GM23338 (cell line): ENCODE measurements around the gene KAZALD1. TPM values are rescaled to one million over a fixed set of nuclear protein-coding genes. Genes with fewer than 3 reads are reported as not detected.

Experiments used
- ATAC-seq: fragments of 200-7000 bp; cut with Tn5 transposase; 3 replicates; pipeline ENCODE4 v1.9.1; 2020
- DNase-seq: peaks from one replicate; pipeline ENCODE4 v3.0.0-alpha.2; 2015; ENCODE audit warnings: low spot score
- H2AFZ ChIP-seq: fragments of 200-600 bp; sonication (generic); 2 replicates; pipeline ENCODE4 v1.8.0; 2016; ENCODE audit warnings: antibody characterized with exemption, mild to moderate bottlenecking, moderate library complexity
- H3F3A ChIP-seq: fragments of 200-600 bp; sonication (generic); replicated peaks from 2 replicates; pipeline ENCODE4 v1.8.0; 2017; ENCODE audit warnings: antibody characterized with exemption, mixed run types, low read depth
- H3K27ac ChIP-seq: fragments of 200-600 bp; sonication (generic); 2 replicates; pipeline ENCODE4 v1.6.1; 2016; ENCODE audit warnings: low read depth
- H3K27me3 ChIP-seq: fragments of 200-600 bp; sonication (generic); 2 replicates; pipeline ENCODE4 v1.8.0; 2016; ENCODE audit warnings: mild to moderate bottlenecking, mixed run types, moderate library complexity; ENCODE audit not compliant: insufficient read depth
- H3K36me3 ChIP-seq: fragments of 200-600 bp; sonication (generic); 2 replicates; pipeline ENCODE4 v1.8.0; 2016; ENCODE audit warnings: mild to moderate bottlenecking; ENCODE audit not compliant: insufficient read depth
- H3K4me1 ChIP-seq: fragments of 200-600 bp; sonication (generic); 2 replicates; pipeline ENCODE4 v1.8.0; 2016; ENCODE audit warnings: mild to moderate bottlenecking, moderate library complexity; ENCODE audit not compliant: insufficient read depth
- H3K4me2 ChIP-seq: fragments of 200-600 bp; sonication (generic); 2 replicates; pipeline ENCODE4 v1.7.1; 2017; ENCODE audit warnings: mixed run types
- H3K4me3 ChIP-seq: fragments of 200-600 bp; sonication (generic); 2 replicates; pipeline ENCODE4 v1.6.1; 2016; ENCODE audit warnings: mixed run types
- H3K79me2 ChIP-seq: fragments of 200-600 bp; sonication (generic); replicated peaks from 2 replicates; pipeline ENCODE4 v1.8.0; 2017; ENCODE audit warnings: mild to moderate bottlenecking; ENCODE audit not compliant: insufficient read depth
- H3K9me2 ChIP-seq: fragments of 200-600 bp; sonication (generic); 2 replicates; pipeline ENCODE4 v1.8.0; 2017; ENCODE audit not compliant: insufficient read depth
- H4K20me1 ChIP-seq: fragments of 200-600 bp; sonication (generic); replicated peaks from 2 replicates; pipeline ENCODE4 v1.8.0; 2017; ENCODE audit warnings: mild to moderate bottlenecking; ENCODE audit not compliant: insufficient read depth
- H3K27ac Mint-ChIP-seq: 2 replicates; pipeline ENCODE4 v1.8.0; 2020; ENCODE audit warnings: inconsistent platforms, mild to moderate bottlenecking, moderate library complexity, mixed read lengths
- H3K27me3 Mint-ChIP-seq: 3 replicates; pipeline ENCODE4 v1.8.0; 2022; ENCODE audit warnings: low read depth, mild to moderate bottlenecking, moderate library complexity, mixed read lengths, inconsistent platforms; ENCODE audit not compliant: insufficient read depth, poor library complexity
- H3K36me3 Mint-ChIP-seq: 3 replicates; pipeline ENCODE4 v1.8.0; 2021; ENCODE audit warnings: low read depth, mild to moderate bottlenecking, inconsistent platforms, moderate library complexity, mixed read lengths
- H3K4me1 Mint-ChIP-seq: 3 replicates; pipeline ENCODE4 v1.8.0; 2020; ENCODE audit warnings: mild to moderate bottlenecking, inconsistent platforms, mixed read lengths
- H3K4me3 Mint-ChIP-seq: 3 replicates; pipeline ENCODE4 v1.8.0; 2021; ENCODE audit warnings: moderate library complexity, mild to moderate bottlenecking, inconsistent platforms, mixed read lengths
- H3K9me3 Mint-ChIP-seq: 3 replicates; pipeline ENCODE4 v1.8.0; 2020; ENCODE audit warnings: moderate library complexity, mild to moderate bottlenecking, inconsistent platforms, mixed read lengths
- CREB1 ChIP-seq: fragments of 250-450 bp; sonication (Bioruptor Pico); IDR thresholded peaks from 2 replicates; pipeline ENCODE4 v1.5.0; 2020; ENCODE audit warnings: low read depth, mild to moderate bottlenecking, moderate library complexity
- EZH2 ChIP-seq: fragments of 200-600 bp; sonication (generic); IDR thresholded peaks from one replicate; pipeline ENCODE4 v1.8.0; 2017; ENCODE audit warnings: antibody characterized with exemption, mild to moderate bottlenecking, low read depth; ENCODE audit not compliant: unreplicated experiment
- EZH2phosphoT487 ChIP-seq: fragments of 200-600 bp; sonication (generic); IDR thresholded peaks from one replicate; pipeline ENCODE4 v1.8.1; 2018; ENCODE audit warnings: antibody characterized with exemption; ENCODE audit not compliant: unreplicated experiment
- JUNB ChIP-seq: IDR thresholded peaks from one replicate; pipeline ENCODE4 v1.6.1; 2016; ENCODE audit warnings: antibody characterized with exemption; ENCODE audit not compliant: unreplicated experiment
- NANOG ChIP-seq: IDR thresholded peaks from 2 replicates; pipeline ENCODE4 v1.6.1; 2016; ENCODE audit warnings: antibody characterized with exemption, borderline replicate concordance
- POLR2AphosphoS5 ChIP-seq: IDR thresholded peaks from 2 replicates; pipeline ENCODE4 v1.6.1; 2016; ENCODE audit warnings: antibody characterized with exemption, low read depth
- STAT1 ChIP-seq: IDR thresholded peaks from one replicate; pipeline ENCODE4 v1.6.1; 2016; ENCODE audit warnings: antibody characterized with exemption; ENCODE audit not compliant: unreplicated experiment
- ZNF114 ChIP-seq: fragments of 250-450 bp; sonication (Bioruptor Pico); IDR thresholded peaks from 2 replicates; pipeline ENCODE4 v1.5.0; 2020; ENCODE audit warnings: mild to moderate bottlenecking, moderate library complexity
- ZNF331 ChIP-seq: fragments of 250-450 bp; sonication (Bioruptor Pico); IDR thresholded peaks from 2 replicates; pipeline ENCODE4 v1.5.0; 2020; ENCODE audit warnings: low read depth, mild to moderate bottlenecking, moderate library complexity
- polyA plus RNA-seq: library from polyadenylated mRNA; unstranded; fragments of >200 nt; fragmentation: Nextera tagmentation; extraction: Ambion mirVana; gene quantifications from 2 replicates; pipeline ENCODE4 v1.2.1, GENCODE V29; 2016
- total RNA-seq: library from RNA; depleted of rRNA; stranded (reverse); fragments of >200 nt; shearing (Covaris generic); gene quantifications from 2 replicates; pipeline ENCODE4 v1.2.3, GENCODE V29; 2014
- TF ChIP-seq, protein P1 (sequence below): IDR thresholded peaks from one replicate; pipeline ENCODE4 v1.6.1; 2018; ENCODE audit warnings: antibody characterized with exemption; ENCODE audit not compliant: unreplicated experiment
- TF ChIP-seq, protein P2 (sequence below), 2 experiments: fragments of 200-600 bp in 1 of 2; sonication (generic) in 1 of 2; conservative IDR thresholded peaks; 2 replicates each; pipeline versions ENCODE4 v1.5.1 to v1.6.1; 2016 to 2017; ENCODE audit warnings: antibody characterized with exemption in 2 of 2, low read depth in 2 of 2, mild to moderate bottlenecking in 2 of 2, moderate library complexity in 1 of 2
- TF ChIP-seq, protein P3 (sequence below): IDR thresholded peaks from 2 replicates; pipeline ENCODE4 v1.6.1; 2016; ENCODE audit warnings: antibody characterized with exemption
- TF ChIP-seq, protein P4 (sequence below): fragments of 250-450 bp; sonication (Bioruptor Pico); IDR thresholded peaks from 2 replicates; pipeline ENCODE4 v1.5.0; 2020; ENCODE audit warnings: mild to moderate bottlenecking, moderate library complexity

The KAZALD1 gene
- total and polyA plus RNA-seq, 2 experiments from 2014 or later, result 0.27 to 1.3 TPM

DNA sequence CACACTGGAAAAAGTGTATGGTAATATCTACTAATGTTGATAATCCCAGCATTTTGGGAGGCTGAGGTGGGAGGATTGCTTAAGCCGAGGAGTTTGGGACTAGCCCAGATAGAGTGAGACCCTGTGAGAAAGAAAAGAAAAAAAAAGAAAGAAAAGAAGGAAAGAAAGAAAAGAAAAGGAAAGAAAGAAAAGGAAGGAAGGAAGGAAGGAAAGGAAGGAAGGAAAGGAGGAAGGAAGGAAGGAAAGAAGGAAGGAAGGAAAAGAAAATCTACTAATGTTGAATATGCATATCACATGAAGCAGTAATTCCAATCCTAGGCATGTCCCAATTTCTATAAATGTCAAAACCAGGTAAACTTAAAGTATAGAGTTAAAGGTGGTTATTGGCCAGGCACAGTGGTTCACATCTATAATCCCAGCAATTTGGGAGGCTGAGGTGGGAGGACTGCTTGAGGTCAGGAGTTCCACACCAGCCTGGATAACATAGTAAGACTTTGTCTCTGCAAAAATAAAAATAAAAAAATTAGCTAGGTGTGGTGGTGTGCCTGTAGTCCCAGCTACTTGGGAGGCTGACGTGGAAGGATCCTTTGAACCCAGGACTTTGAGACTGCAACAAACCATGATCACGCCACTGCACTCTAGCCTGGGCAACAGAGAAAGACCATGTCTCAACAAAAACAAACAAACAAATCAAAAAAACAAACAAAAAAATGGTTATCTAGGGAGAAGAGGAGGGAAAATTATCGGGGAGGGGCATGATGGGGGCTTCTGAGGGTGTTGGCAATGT lies 5.2 kb upstream of the KAZALD1 start:
- peaks cover 17% of the 10 kb centered on the region; the same call in 1 of the 2 replicates for H3K79me2 ChIP-seq
- no peak for TF ChIP-seq NANOG
- TF ChIP-seq, protein P1, sequence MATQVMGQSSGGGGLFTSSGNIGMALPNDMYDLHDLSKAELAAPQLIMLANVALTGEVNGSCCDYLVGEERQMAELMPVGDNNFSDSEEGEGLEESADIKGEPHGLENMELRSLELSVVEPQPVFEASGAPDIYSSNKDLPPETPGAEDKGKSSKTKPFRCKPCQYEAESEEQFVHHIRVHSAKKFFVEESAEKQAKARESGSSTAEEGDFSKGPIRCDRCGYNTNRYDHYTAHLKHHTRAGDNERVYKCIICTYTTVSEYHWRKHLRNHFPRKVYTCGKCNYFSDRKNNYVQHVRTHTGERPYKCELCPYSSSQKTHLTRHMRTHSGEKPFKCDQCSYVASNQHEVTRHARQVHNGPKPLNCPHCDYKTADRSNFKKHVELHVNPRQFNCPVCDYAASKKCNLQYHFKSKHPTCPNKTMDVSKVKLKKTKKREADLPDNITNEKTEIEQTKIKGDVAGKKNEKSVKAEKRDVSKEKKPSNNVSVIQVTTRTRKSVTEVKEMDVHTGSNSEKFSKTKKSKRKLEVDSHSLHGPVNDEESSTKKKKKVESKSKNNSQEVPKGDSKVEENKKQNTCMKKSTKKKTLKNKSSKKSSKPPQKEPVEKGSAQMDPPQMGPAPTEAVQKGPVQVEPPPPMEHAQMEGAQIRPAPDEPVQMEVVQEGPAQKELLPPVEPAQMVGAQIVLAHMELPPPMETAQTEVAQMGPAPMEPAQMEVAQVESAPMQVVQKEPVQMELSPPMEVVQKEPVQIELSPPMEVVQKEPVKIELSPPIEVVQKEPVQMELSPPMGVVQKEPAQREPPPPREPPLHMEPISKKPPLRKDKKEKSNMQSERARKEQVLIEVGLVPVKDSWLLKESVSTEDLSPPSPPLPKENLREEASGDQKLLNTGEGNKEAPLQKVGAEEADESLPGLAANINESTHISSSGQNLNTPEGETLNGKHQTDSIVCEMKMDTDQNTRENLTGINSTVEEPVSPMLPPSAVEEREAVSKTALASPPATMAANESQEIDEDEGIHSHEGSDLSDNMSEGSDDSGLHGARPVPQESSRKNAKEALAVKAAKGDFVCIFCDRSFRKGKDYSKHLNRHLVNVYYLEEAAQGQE, result no peak
- TF ChIP-seq EZH2, result no peak
- TF ChIP-seq, protein P2, sequence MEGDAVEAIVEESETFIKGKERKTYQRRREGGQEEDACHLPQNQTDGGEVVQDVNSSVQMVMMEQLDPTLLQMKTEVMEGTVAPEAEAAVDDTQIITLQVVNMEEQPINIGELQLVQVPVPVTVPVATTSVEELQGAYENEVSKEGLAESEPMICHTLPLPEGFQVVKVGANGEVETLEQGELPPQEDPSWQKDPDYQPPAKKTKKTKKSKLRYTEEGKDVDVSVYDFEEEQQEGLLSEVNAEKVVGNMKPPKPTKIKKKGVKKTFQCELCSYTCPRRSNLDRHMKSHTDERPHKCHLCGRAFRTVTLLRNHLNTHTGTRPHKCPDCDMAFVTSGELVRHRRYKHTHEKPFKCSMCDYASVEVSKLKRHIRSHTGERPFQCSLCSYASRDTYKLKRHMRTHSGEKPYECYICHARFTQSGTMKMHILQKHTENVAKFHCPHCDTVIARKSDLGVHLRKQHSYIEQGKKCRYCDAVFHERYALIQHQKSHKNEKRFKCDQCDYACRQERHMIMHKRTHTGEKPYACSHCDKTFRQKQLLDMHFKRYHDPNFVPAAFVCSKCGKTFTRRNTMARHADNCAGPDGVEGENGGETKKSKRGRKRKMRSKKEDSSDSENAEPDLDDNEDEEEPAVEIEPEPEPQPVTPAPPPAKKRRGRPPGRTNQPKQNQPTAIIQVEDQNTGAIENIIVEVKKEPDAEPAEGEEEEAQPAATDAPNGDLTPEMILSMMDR (conservative IDR thresholded peaks at IDR 0.05; ENCODE audit: low read depth in 2 of 2), result no peak
- no peak for TF ChIP-seq ZNF114
- TF ChIP-seq, protein P3, sequence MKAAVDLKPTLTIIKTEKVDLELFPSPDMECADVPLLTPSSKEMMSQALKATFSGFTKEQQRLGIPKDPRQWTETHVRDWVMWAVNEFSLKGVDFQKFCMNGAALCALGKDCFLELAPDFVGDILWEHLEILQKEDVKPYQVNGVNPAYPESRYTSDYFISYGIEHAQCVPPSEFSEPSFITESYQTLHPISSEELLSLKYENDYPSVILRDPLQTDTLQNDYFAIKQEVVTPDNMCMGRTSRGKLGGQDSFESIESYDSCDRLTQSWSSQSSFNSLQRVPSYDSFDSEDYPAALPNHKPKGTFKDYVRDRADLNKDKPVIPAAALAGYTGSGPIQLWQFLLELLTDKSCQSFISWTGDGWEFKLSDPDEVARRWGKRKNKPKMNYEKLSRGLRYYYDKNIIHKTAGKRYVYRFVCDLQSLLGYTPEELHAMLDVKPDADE, result no peak
- no peak for TF ChIP-seq POLR2AphosphoS5
- no peak for TF ChIP-seq CREB1
- TF ChIP-seq JUNB, result no peak
- no peak for TF ChIP-seq ZNF331 (CRISPR knock-in tag)
- TF ChIP-seq STAT1, result no peak
- TF ChIP-seq, protein P4, sequence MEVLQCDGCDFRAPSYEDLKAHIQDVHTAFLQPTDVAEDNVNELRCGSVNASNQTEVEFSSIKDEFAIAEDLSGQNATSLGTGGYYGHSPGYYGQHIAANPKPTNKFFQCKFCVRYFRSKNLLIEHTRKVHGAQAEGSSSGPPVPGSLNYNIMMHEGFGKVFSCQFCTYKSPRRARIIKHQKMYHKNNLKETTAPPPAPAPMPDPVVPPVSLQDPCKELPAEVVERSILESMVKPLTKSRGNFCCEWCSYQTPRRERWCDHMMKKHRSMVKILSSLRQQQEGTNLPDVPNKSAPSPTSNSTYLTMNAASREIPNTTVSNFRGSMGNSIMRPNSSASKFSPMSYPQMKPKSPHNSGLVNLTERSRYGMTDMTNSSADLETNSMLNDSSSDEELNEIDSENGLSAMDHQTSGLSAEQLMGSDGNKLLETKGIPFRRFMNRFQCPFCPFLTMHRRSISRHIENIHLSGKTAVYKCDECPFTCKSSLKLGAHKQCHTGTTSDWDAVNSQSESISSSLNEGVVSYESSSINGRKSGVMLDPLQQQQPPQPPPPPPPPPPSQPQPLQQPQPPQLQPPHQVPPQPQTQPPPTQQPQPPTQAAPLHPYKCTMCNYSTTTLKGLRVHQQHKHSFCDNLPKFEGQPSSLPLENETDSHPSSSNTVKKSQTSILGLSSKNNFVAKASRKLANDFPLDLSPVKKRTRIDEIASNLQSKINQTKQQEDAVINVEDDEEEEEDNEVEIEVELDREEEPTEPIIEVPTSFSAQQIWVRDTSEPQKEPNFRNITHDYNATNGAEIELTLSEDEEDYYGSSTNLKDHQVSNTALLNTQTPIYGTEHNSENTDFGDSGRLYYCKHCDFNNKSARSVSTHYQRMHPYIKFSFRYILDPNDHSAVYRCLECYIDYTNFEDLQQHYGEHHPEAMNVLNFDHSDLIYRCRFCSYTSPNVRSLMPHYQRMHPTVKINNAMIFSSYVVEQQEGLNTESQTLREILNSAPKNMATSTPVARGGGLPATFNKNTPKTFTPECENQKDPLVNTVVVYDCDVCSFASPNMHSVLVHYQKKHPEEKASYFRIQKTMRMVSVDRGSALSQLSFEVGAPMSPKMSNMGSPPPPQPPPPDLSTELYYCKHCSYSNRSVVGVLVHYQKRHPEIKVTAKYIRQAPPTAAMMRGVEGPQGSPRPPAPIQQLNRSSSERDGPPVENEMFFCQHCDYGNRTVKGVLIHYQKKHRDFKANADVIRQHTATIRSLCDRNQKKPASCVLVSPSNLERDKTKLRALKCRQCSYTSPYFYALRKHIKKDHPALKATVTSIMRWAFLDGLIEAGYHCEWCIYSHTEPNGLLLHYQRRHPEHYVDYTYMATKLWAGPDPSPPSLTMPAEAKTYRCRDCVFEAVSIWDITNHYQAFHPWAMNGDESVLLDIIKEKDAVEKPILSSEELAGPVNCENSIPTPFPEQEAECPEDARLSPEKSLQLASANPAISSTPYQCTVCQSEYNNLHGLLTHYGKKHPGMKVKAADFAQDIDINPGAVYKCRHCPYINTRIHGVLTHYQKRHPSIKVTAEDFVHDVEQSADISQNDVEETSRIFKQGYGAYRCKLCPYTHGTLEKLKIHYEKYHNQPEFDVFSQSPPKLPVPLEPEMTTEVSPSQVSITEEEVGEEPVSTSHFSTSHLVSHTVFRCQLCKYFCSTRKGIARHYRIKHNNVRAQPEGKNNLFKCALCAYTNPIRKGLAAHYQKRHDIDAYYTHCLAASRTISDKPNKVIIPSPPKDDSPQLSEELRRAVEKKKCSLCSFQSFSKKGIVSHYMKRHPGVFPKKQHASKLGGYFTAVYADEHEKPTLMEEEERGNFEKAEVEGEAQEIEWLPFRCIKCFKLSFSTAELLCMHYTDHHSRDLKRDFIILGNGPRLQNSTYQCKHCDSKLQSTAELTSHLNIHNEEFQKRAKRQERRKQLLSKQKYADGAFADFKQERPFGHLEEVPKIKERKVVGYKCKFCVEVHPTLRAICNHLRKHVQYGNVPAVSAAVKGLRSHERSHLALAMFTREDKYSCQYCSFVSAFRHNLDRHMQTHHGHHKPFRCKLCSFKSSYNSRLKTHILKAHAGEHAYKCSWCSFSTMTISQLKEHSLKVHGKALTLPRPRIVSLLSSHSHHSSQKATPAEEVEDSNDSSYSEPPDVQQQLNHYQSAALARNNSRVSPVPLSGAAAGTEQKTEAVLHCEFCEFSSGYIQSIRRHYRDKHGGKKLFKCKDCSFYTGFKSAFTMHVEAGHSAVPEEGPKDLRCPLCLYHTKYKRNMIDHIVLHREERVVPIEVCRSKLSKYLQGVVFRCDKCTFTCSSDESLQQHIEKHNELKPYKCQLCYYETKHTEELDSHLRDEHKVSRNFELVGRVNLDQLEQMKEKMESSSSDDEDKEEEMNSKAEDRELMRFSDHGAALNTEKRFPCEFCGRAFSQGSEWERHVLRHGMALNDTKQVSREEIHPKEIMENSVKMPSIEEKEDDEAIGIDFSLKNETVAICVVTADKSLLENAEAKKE, result no peak
- TF ChIP-seq EZH2phosphoT487, result no peak
- no peak overlapping the region for H3K4me3 Mint-ChIP-seq

More for the DNA sequence above, 5.2 kb upstream of the KAZALD1 start:
- peaks cover 7% of the 10 kb centered on the region; the same call in 1 of the 2 replicates for H3K4me1 ChIP-seq
- H3F3A ChIP-seq, result peaks cover 6% of the 10 kb centered on the region; the same call in 1 of the 2 replicates
- H3K27ac ChIP-seq, result no peak overlapping the region
- no peaks in the 10 kb centered on the region for H3K36me3 ChIP-seq
- Mint-ChIP-seq H3K27ac (no peak overlapping the region), H3K27me3 (peaks cover 26% of the 10 kb centered on the region), H3K36me3 (no peaks in the 10 kb centered on the region; the same call in 2 of the 3 replicates), H3K4me1 (peaks cover 7% of the 10 kb centered on the region; the same call in 2 of the 3 replicates), H3K9me3 (no peaks in the 10 kb centered on the region)
- no peak overlapping the region for H2AFZ ChIP-seq
- H3K27me3 ChIP-seq, result peaks cover 25% of the 10 kb centered on the region
- no peak for DNase-seq
- H3K4me3 ChIP-seq, result no peak overlapping the region
- H3K4me2 ChIP-seq, result no peak overlapping the region
- no peak for ATAC-seq
- H3K9me2 ChIP-seq, result no peaks in the 10 kb centered on the region
- peaks cover 30% of the 10 kb centered on the region for H4K20me1 ChIP-seq
